A673 (cell line): ENCODE data around the gene TTC5. TPM values are rescaled to one million over a fixed set of nuclear protein-coding genes. Genes with fewer than 3 reads are reported as not detected.
A peak's percentile ranks its signal among the peaks of the same experiment; 100 is the strongest.

Experiments
- BruUV-seq: library from RNA; stranded (reverse); fragments of 400-500 nt; replicated peaks from 2 replicates; lab custom pipeline; 2021; lab: Mats Ljungman, UMichigan
- CTCF ChIA-PET: fragments of 300-600 bp; sonication (Branson Sonifier 250); formaldehyde crosslinking; loops from one replicate; lab custom pipeline; 2022; ENCODE audit warnings: antibody characterized with exemption; lab: Charles Lee
- POLR2A ChIA-PET: fragments of 300-600 bp; sonication (Branson Sonifier 250); formaldehyde crosslinking; loops from one replicate; lab custom pipeline; 2022; ENCODE audit warnings: antibody characterized with exemption; ENCODE audit not compliant: low non-redundant PET; lab: Charles Lee
- DNase-seq: peaks from one replicate; pipeline ENCODE4 v3.0.0-alpha.2; 2015; ENCODE audit warnings: low spot score
- H3K27ac ChIP-seq: fragments of 200-600 bp; sonication (generic); 2 replicates; pipeline ENCODE4 v1.5.1; 2016; ENCODE audit warnings: mixed run types, low read depth, mild to moderate bottlenecking, mixed read lengths, antibody characterized with exemption, low read length; ENCODE audit not compliant: poor library complexity, severe bottlenecking
- H3K27me3 ChIP-seq: fragments of 200-600 bp; sonication (generic); replicated peaks from 2 replicates; pipeline ENCODE4 v1.6.1; 2017; ENCODE audit warnings: mixed run types, low read depth, mild to moderate bottlenecking, mixed read lengths, antibody characterized with exemption, low read length; ENCODE audit not compliant: insufficient read depth, poor library complexity
- H3K36me3 ChIP-seq: fragments of 200-600 bp; sonication (generic); 2 replicates; pipeline ENCODE4 v1.6.1; 2016; ENCODE audit warnings: mixed run types, mild to moderate bottlenecking, mixed read lengths, antibody characterized with exemption, low read length; ENCODE audit not compliant: insufficient read depth, poor library complexity, severe bottlenecking
- H3K4me1 ChIP-seq: fragments of 200-600 bp; sonication (generic); 2 replicates; pipeline ENCODE4 v1.6.1; 2017; ENCODE audit warnings: mixed run types, mild to moderate bottlenecking, mixed read lengths, antibody characterized with exemption, low read length; ENCODE audit not compliant: insufficient read depth, poor library complexity, severe bottlenecking
- H3K4me3 ChIP-seq: fragments of 200-600 bp; sonication (generic); 2 replicates; pipeline ENCODE4 v1.5.1; 2016; ENCODE audit warnings: low read depth, mixed run types, mild to moderate bottlenecking, mixed read lengths, low read length; ENCODE audit not compliant: poor library complexity, severe bottlenecking
- H3K9me3 ChIP-seq: fragments of 200-600 bp; sonication (generic); 2 replicates; pipeline ENCODE4 v1.6.1; 2016; ENCODE audit warnings: mixed run types, low read depth, mild to moderate bottlenecking, mixed read lengths, antibody characterized with exemption, low read length; ENCODE audit not compliant: poor library complexity, severe bottlenecking
- EZH2 ChIP-seq: fragments of 200-600 bp; sonication (generic); IDR thresholded peaks from 2 replicates; pipeline ENCODE4 v1.6.1; 2017; ENCODE audit warnings: borderline replicate concordance, low read depth, mild to moderate bottlenecking, mixed read lengths, antibody characterized with exemption, low read length; ENCODE audit not compliant: poor library complexity, severe bottlenecking
- intact Hi-C: fragments of 100-400 bp; cut with micrococcal nuclease; formaldehyde crosslinking; loops from one replicate; pipeline ENCODE4 v1.10.0; 2022; ENCODE audit not compliant: unreplicated experiment
- total RNA-seq: library from RNA; stranded (reverse); gene quantifications from 2 replicates; pipeline ENCODE4 v1.2.3, GENCODE V29; 2021
- TF ChIP-seq, protein P1 (sequence below): fragments of 300-800, 200-600 bp; sonication (generic); conservative IDR thresholded peaks from 2 replicates; pipeline ENCODE4 v1.5.1; 2017; ENCODE audit warnings: low read depth, mild to moderate bottlenecking, antibody characterized with exemption, low read length, moderate library complexity, mixed read lengths

TTC5 gene
- total RNA-seq, 1 experiment from 2014 or later = 31.8 TPM

DNA sequence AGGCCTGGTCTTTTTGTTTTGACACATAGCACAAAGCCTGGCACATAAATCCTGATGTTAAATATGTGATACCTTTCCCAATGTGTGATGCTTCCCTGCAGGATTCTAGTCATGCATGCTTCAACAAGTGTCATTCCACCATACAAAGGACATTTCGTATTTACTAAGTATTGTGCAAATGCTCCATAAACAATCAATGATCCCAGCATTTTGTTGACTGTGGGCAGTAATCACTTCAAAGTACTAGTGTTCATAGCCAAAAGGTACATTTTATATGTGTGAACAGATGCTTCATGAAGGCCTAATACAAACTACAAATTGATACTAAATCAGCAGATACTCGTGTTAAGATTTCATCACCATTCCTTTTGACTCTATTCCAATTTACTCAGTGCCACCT lies 23.0 kb upstream of the TTC5 start:
- Histone ChIP-seq H3K36me3 (peaks cover 59% of the 10 kb centered on the region), H3K9me3 (no peaks in the 10 kb centered on the region), H3K4me1 (peaks cover 27% of the 10 kb centered on the region), H3K27ac (peak overlapping the region; percentile 17), H3K4me3 (no peak overlapping the region), H3K27me3 (no peaks in the 10 kb centered on the region)
- DNase-seq = no peak
- intact Hi-C loops = loop anchor here (5.0 kb wide), 1 partner anchor 354 kb away; the partner anchor contains the start of gene RNASE4
- POLR2A ChIA-PET = no interaction called here
- no TSS peak for BruUV-seq
- TF ChIP-seq EZH2 = no peak
- TF ChIP-seq, protein P1, sequence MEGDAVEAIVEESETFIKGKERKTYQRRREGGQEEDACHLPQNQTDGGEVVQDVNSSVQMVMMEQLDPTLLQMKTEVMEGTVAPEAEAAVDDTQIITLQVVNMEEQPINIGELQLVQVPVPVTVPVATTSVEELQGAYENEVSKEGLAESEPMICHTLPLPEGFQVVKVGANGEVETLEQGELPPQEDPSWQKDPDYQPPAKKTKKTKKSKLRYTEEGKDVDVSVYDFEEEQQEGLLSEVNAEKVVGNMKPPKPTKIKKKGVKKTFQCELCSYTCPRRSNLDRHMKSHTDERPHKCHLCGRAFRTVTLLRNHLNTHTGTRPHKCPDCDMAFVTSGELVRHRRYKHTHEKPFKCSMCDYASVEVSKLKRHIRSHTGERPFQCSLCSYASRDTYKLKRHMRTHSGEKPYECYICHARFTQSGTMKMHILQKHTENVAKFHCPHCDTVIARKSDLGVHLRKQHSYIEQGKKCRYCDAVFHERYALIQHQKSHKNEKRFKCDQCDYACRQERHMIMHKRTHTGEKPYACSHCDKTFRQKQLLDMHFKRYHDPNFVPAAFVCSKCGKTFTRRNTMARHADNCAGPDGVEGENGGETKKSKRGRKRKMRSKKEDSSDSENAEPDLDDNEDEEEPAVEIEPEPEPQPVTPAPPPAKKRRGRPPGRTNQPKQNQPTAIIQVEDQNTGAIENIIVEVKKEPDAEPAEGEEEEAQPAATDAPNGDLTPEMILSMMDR = no peak
- CTCF ChIA-PET = interaction anchor here (1.3 kb wide), 1 partner anchor 14 kb away, joined by 11 read pairs; the partner anchor contains the start of gene PARP2

DNA sequence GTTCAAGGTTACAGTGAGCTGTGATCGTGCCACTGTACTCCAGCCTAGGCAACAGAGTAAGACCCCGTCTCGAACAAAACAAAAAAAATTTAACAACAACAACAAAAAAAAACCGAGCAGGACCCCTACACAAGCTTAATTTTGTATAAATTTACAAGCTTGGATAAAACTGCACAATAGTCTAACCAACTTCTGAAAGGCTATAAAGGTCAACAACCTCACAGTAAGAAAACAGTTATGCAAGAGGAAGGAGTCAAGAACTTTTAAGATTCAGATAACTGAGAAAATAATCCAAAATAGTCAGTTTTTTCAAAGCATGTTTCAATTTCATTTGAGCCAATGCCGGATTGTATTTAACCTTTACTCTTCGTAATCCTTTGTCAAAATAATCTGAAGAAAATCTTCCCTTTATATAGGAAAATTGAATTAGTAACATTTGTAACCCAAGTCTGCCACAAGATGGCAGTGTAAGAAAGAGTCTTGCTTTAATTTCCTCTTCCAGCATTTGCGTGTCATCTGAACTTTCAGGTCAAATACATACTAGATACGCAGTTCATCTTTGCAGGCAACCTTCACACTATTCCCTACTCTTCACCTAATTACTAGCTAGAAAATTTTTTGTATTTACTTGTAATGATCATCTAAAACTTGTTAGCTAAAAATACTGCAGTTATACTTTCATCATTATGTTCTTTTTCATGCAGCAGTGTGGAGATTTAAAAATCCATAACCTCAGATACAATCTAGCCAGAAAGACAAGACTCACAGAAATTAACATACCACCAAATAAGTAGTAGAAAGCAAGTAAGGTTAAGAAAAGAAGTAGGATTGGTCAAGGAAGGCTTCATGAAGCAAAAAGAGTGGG lies 21.5 kb upstream of the TTC5 start:
- Histone ChIP-seq H3K9me3 (no peaks in the 10 kb centered on the region), H3K4me1 (peaks cover 23% of the 10 kb centered on the region), H3K27ac (peak overlapping the region; percentile 60), H3K4me3 (peak overlapping the region; percentile 2), H3K36me3 (peaks cover 70% of the 10 kb centered on the region), H3K27me3 (no peaks in the 10 kb centered on the region)
- ChIA-PET POLR2A (no interaction called here), CTCF (interaction anchor here (0.5 to 1.3 kb wide), 2 partner anchors 16 to 75 kb away, joined by 8 to 11 read pairs; partner anchors contain the start of gene PARP2)
- intact Hi-C loops = loop anchor here (1.0 to 5.0 kb wide), 2 partner anchors 282 to 355 kb away; partner anchors contain the start of gene RNASE4
- peak; percentile 76 for DNase-seq
- no peak for TF ChIP-seq EZH2
- TF ChIP-seq, protein P1 = peak; percentile 74
- no TSS peak for BruUV-seq

DNA sequence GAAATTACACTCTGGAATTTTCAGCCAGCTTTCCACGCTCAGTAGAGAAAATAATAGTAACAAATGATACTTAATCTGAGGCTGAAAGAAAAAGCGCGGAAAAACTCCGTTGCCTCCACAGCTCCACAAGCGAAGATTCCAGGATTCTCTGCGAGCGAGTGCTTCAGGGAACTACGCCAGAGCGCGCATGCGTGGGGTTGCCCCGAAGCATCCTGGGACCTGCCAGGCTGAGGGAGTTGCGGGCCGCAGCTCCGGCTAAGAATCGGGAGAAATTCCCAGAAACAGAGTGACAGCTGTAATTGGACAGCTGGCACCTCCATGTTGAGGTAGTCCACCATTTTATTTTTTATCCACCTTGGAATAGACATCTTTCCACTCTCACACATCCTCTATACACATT lies 12.0 kb upstream of the TTC5 start:
- Histone ChIP-seq H3K9me3 (no peaks in the 10 kb centered on the region), H3K27me3 (no peaks in the 10 kb centered on the region), H3K36me3 (peaks cover 91% of the 10 kb centered on the region), H3K4me3 (no peak overlapping the region), H3K27ac (no peak overlapping the region), H3K4me1 (no peaks in the 10 kb centered on the region)
- no peak for DNase-seq
- no peak for TF ChIP-seq EZH2
- TF ChIP-seq, protein P1 = no peak
- BruUV-seq = no TSS peak
- POLR2A ChIA-PET = no interaction called here
- intact Hi-C loops = no loop called here
- CTCF ChIA-PET = no interaction called here
